Stimulated activated memory B cell treated with anti-CD40 and anti-IgM and Interleukin-4, amounts not matched to agents 10 μg/mL and 1 μg/mL and 100 μg/mL, for 72 hours (primary cell): ENCODE measurements around the gene ENPP6.
"Not testable (repeated sequence)": the region's sequence is repeated elsewhere in the genome, so short reads cannot be mapped to it uniquely, and the experiment has no call there.

Source experiments
- ATAC-seq: fragments of 150-1000 bp; cut with Tn5 transposase; 2 replicates; pipeline ENCODE4 v1.10.0; 2021
- H3K27ac Mint-ChIP-seq: one replicate; pipeline ENCODE4 v1.8.0; 2022; ENCODE audit warnings: mild to moderate bottlenecking, mixed read lengths
- H3K27me3 Mint-ChIP-seq: one replicate; pipeline ENCODE4 v1.8.0; 2022; ENCODE audit warnings: mixed read lengths
- H3K36me3 Mint-ChIP-seq: one replicate; pipeline ENCODE4 v1.8.0; 2022; ENCODE audit warnings: mixed read lengths
- H3K4me1 Mint-ChIP-seq: one replicate; pipeline ENCODE4 v1.8.0; 2022; ENCODE audit warnings: mixed read lengths
- H3K4me3 Mint-ChIP-seq: one replicate; pipeline ENCODE4 v1.8.0; 2022; ENCODE audit warnings: mild to moderate bottlenecking, moderate library complexity, mixed read lengths
- H3K9me3 Mint-ChIP-seq: one replicate; pipeline ENCODE4 v1.8.0; 2022; ENCODE audit warnings: mixed read lengths

The ENPP6 gene

DNA sequence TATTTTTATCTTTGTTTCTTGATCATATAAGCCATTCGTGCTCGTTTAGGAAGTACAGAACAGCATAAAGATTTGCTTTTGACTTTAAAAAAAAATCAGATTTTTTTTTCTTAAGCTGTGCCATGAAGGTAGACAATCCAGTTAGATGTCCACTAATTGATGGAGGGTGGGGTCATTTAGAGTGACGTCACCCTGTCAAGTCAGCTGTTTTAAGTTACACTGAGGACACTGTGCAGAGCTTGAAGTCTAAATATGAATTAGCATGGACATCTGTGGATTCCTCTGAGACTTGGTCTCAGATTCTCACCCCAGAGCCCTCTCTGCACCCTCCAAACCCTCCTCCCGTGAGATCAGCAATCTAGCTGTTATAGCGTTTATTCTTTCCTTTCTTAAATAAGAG, 63.9 kb downstream of the ENPP6 start:
- no peak overlapping the region for H3K27ac Mint-ChIP-seq
- no peak overlapping the region for H3K4me3 Mint-ChIP-seq
- H3K36me3 Mint-ChIP-seq, result no peaks in the 10 kb centered on the region
- peaks cover 6% of the 10 kb centered on the region for H3K27me3 Mint-ChIP-seq
- no peak for ATAC-seq
- H3K4me1 Mint-ChIP-seq, result no peaks in the 10 kb centered on the region
- no peaks in the 10 kb centered on the region for H3K9me3 Mint-ChIP-seq

DNA sequence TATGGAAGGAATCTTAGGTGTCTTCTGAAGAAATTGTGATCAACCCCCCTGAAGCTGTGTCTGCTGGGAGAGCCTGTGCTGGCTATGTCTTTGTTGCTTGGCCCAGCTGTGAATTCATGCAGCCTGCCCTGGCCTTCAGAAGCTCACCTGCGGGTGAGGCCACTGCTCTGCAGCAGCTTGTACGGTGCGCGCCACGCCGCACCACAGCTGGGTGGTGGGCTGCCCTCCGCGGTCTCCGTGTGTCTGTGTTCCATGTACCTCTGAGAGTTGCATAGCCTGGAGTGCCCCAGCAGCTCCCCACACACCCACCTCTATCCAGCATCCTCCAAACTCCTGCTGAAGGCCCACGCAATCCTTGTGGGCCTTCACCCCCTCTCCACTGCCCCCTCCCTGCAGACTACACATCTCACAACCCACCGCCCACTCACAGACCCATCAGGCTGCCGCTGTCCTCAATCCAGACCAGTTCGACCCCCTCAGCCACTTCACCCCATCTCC, 65.6 kb downstream of the ENPP6 start:
- Mint-ChIP-seq H3K4me3 (no peak overlapping the region), H3K36me3 (no peaks in the 10 kb centered on the region), H3K27me3 (peaks cover 11% of the 10 kb centered on the region), H3K9me3 (no peaks in the 10 kb centered on the region), H3K27ac (no peak overlapping the region), H3K4me1 (no peaks in the 10 kb centered on the region)
- no peak for ATAC-seq

DNA sequence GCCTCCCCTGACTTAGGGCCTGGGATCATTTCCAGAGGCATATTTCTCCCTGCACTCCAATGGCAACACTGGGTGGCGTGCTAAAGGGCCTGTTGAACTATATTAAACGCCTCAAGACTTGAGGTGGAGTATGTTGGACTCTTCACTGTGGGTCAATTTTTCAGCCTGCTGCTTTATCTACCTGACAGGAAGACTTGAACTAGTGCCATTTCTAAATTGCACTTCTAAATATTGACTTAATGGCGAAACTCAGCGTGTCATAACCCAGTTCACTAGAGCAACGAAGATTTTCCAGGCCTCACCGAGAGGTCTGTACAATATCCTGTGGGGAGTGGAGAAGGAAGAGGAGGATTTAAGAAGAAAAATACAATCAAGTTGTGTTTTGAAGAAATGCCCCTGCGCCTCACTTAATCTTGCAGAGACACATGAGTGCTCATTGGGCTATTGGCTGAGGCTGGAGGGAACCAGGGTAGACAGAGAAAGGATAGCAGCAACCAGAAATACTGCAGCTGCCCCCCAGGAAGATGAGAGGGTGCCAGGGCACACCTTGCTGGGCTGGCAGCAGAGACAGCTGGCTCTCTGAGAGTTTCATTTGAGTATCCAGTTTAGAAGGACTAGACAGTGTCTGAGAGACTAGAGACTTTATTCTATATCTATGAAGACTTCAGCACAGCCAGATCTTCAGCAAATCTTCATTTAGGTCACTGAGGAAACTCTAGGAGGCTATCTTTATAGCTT, 67.4 kb downstream of the ENPP6 start:
- H3K27me3 Mint-ChIP-seq, result peaks cover 24% of the 10 kb centered on the region
- H3K4me3 Mint-ChIP-seq, result no peak overlapping the region
- no peak overlapping the region for H3K27ac Mint-ChIP-seq
- H3K36me3 Mint-ChIP-seq, result no peaks in the 10 kb centered on the region
- H3K4me1 Mint-ChIP-seq, result no peaks in the 10 kb centered on the region
- H3K9me3 Mint-ChIP-seq, result no peaks in the 10 kb centered on the region
- ATAC-seq, result no peak

DNA sequence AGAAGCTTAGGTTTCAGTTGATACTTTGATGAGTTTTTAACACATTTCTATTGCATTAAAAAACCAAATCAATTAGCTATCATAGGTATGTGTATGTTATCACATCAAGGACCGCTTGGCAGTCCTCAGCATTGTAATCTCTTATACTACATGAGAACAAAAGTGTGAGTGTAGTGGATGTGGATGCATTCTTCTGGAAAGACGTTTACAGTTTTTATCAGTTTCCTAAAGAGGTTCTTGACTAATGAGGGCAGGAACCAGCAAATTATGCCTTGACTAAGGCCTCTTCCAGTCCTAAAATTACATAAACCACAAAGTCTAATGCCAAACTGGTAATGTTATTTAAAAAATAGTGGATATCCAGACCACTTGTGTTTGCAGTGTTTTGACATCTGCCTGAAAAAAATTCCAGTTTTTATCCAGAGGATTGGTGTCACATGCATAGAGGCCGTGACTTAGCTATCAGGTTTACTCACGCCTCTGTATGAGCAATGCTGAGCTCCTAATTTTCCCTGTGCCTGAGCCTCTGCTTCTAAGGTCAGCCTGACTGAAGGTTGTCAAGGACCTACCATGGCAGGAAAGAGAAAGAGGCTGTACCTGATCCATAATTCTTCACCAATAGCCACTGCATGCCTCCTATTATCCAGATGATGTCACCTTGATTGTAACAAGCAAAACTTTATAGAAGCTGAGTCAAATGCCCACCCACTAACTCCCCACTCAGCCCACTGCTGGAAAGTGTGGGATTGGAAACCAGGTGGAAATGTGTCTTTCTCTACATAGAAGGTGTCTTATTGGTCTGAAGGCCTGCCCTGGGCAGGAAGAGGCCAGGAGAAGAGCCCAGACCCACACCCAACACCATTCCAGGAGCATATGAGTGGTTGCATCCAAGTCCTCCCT, 68.7 kb downstream of the ENPP6 start:
- Mint-ChIP-seq H3K27me3 (peaks cover 34% of the 10 kb centered on the region), H3K36me3 (no peaks in the 10 kb centered on the region), H3K9me3 (no peaks in the 10 kb centered on the region), H3K4me3 (no peak overlapping the region), H3K4me1 (no peaks in the 10 kb centered on the region), H3K27ac (no peak overlapping the region)
- no peak for ATAC-seq

DNA sequence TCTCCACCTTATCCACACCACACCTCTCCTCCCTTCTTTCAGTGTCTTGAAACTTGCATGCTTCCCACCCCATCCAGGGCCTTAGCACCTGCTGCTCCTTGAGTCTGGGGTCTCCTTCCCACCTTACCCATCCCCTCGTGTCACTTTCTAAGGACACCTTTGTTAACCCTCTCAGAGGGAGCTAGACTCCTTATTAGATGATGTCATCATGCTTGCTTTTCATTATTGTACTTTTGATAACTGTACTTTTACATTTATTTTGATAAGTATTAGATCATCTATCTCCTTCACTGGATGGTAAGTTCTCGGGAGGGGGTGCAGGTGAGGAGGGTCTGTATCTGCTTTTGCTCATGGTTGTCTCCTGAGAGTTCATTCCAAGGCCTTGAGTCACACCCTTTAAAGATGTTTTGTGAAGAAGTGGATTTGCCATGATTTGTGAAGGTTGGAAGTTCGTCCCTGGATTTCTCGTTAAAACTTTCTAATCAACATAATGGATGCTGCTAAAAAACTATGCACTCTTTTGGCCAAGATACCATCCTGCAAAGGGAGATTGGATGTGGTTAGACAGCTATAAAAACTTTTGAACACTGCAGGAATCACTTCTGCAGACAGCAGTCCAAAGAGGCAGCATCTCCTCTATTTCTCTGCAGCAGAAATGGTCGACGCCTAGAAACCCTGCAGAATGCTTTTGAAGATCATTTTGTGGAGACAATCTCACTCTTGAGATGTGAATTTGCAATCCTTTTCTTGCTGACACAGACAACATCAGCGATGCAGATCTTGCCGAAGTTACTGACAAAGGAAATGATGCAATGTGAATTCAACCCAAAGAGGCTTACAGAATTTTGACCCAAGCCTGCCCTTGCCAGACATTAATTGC, 69.6 kb downstream of the ENPP6 start:
- Mint-ChIP-seq H3K4me3 (no peak overlapping the region), H3K27me3 (peaks cover 43% of the 10 kb centered on the region), H3K4me1 (no peaks in the 10 kb centered on the region), H3K27ac (no peak overlapping the region), H3K36me3 (no peaks in the 10 kb centered on the region), H3K9me3 (no peaks in the 10 kb centered on the region)
- no peak for ATAC-seq

DNA sequence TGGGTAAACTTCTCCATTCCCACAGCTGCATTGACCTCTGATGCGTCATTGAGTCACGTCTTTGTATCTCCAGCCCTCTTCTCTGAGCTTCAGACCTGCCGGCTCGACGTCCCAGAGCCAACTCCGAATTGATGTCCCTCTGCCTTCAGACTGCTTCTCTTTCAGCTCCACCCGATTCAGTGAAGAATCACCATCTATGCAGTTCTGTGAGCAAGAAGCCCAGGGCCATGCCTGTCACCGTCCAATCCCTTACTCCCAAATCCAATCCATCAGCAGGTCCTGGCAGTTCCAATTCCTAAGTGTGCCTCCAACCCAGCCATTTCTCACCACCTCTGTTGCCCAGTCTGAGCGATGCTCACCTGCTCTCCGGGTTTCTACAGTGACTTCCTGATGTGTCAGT, 70.7 kb downstream of the ENPP6 start:
- Mint-ChIP-seq H3K27ac (no peak overlapping the region), H3K4me3 (no peak overlapping the region), H3K36me3 (no peaks in the 10 kb centered on the region), H3K9me3 (no peaks in the 10 kb centered on the region), H3K4me1 (no peaks in the 10 kb centered on the region), H3K27me3 (peaks cover 41% of the 10 kb centered on the region)
- ATAC-seq, result no peak

DNA sequence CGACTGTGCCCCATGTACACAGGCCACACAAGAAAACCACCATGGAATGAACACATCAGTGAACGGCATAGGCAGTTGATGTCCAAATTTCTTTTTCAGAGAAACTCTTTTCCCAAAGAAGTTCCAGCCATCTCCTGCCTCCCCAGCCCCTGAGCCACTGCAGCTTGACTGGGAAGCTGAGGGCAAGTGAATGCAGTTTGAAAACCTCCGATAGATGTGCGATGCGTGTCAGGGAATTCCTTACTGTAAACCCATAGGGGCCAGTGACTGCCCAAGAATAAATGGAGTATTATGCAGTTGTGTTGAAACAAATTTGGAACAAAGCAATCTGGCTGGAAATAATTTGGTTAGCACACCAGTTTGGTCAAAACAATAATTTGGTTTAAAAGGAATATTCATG, 72.1 kb downstream of the ENPP6 start:
- Mint-ChIP-seq H3K4me1 (no peaks in the 10 kb centered on the region), H3K9me3 (no peaks in the 10 kb centered on the region), H3K4me3 (no peak overlapping the region), H3K27ac (no peak overlapping the region), H3K36me3 (no peaks in the 10 kb centered on the region), H3K27me3 (peaks cover 41% of the 10 kb centered on the region)
- ATAC-seq, result no peak

DNA sequence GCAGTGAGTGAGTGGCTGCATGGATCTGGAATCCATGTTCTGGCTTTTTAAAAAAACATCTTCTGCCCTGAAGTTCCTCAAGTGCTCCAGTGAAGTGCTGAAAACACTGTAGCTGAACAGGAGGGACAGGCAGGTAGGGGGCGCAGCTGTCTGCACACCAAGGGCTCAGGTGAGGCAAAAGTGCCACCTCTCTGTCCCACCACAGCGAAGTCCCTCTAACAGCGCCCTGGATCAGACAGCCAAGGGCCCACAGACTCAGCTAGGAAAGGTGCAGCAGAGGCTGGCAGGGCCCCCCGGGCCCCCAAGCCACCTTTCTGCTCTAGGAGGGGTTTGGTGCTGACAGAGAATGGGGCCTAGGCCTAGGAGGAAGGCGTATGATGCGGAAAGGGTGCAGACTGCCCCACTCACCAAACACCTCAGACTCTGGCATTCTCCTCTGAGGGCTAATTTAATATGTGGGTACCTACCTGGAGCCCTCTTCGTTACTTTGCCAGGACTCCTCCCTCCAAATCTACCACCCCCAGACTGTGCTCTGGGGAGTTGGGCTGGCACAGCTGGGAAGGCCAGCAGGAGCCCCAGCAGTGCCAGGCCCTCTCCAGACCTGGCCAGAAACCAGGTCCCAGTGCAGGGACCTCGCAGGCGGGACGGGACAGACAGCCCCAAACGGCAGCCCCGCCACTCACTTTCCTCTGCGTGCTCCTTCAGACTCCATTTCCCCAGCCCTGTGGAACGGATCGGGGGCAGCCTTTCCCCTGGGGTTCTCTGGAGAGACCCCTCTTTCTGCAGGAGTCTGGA, 73.7 kb downstream of the ENPP6 start:
- peak; percentile 11 for ATAC-seq
- Mint-ChIP-seq H3K4me3 (no peak overlapping the region), H3K27me3 (peaks cover 41% of the 10 kb centered on the region), H3K9me3 (peaks cover 2% of the 10 kb centered on the region), H3K27ac (no peak overlapping the region), H3K4me1 (no peaks in the 10 kb centered on the region), H3K36me3 (no peaks in the 10 kb centered on the region)

DNA sequence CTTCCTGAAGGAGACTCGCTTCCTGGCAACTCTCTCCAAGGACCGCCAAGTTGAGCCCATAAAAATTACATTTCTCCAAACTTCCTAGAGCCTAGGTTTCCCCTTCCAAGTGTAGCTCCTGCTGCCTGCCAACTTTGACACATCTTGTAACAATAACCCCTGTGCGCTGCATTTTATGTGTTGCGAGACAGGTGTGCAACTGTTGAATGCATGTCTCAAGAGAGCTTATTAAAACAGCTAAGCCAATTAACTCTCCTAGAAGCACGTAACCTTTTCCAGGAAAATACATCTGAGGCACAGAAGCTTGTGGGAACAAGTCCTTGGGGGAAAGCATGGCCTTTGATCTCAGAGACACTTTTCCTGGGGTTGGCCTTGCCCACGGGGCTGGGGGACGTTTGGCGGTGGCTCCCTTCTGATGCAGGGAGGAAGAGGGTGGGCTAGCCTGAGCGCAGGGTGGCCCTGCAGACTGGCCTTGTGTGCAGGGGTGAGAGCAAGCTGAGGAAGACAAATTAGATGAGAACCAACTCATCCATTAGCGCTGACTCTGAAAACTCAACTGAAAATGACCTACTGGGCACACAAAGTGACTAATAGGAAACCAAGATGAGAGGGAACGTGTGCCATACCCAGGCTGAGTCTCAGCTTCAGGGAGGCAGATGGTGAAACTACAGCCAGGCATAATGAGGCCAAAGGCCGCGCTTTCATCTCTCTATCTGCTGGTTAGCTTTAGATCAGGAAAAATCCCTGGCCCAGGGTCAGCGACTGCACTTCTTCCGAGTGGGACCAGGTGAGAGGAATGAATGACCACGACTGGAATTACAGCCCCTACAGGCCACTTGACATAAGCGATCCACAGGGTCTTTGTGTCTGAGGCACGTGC, 75.3 kb downstream of the ENPP6 start:
- no peaks in the 10 kb centered on the region for H3K36me3 Mint-ChIP-seq
- H3K4me1 Mint-ChIP-seq, result no peaks in the 10 kb centered on the region
- H3K9me3 Mint-ChIP-seq, result peaks cover 3% of the 10 kb centered on the region
- H3K4me3 Mint-ChIP-seq, result no peak overlapping the region
- H3K27me3 Mint-ChIP-seq, result peaks cover 38% of the 10 kb centered on the region
- ATAC-seq, result no peak
- no peak overlapping the region for H3K27ac Mint-ChIP-seq

DNA sequence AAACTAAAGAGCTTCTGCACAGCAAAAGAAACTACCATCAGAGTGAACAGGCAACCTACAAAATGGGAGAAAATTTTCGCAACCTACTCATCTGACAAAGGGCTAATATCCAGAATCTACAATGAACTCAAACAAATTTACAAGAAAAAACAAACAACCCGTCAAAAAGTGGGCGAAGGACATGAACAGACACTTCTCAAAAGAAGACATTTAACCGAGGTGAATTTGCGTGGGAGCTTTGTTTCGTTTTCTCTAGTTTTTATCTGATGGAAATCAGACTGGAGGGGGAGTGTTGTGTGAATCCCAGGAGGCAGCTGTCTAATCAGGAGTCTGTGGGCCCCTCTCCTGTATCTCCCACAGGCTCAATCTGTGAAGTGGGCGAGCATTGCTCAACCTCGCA, 76.8 kb downstream of the ENPP6 start:
- H3K4me3 Mint-ChIP-seq, H3K27ac Mint-ChIP-seq, ATAC-seq: not testable (repeated sequence)

DNA sequence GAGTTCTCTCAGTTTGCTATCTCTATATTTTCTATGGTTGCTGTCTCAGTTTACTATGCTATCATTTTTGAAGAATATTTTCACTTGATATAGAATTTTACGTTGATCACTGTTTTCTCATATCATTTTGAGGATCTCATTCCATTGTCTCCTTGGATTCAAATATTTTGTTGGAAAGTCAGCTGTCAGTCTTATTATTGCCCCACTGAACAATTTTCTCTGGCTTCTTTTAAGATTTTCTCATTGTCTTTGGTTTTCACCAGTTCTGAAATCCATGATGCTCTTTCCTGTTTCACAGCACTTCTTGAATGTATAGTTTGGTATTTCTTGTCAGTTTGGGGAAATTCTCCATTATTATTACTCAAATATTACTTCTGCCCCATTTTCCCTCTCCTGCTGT, 81.1 kb downstream of the ENPP6 start:
- H3K27ac Mint-ChIP-seq, result no peak overlapping the region
- no peak for ATAC-seq

More for the DNA sequence above, 76.8 kb downstream of the ENPP6 start:
- not testable (repeated sequence) for H3K4me1 Mint-ChIP-seq, H3K36me3 Mint-ChIP-seq
- H3K9me3 Mint-ChIP-seq, result peaks cover 11% of the 10 kb centered on the region
- peaks cover 35% of the 10 kb centered on the region for H3K27me3 Mint-ChIP-seq

DNA sequence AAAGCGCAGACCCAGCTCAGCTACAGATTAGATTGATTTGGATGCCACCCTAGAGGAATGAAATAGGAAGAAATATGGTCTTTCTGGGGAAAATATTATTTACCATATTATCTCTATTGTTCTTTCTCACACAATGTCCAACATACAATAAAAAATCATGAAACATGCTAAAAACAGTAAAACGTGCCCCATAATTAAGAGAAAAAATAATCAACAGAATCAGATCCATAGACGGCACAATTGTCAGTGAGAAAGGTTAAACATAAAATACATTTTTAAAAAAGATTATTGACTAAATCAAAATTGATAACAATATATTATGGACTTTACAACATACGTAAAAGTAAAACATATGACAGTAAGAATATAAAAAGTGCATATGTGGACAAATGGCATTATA, 90.9 kb downstream of the ENPP6 start:
- ATAC-seq, result no peak
- Mint-ChIP-seq H3K36me3 (no peaks in the 10 kb centered on the region), H3K27me3 (peaks cover 33% of the 10 kb centered on the region), H3K4me1 (no peaks in the 10 kb centered on the region), H3K27ac (no peak overlapping the region), H3K9me3 (peaks cover 6% of the 10 kb centered on the region), H3K4me3 (no peak overlapping the region)

More for the DNA sequence above, 81.1 kb downstream of the ENPP6 start:
- no peak overlapping the region for H3K4me3 Mint-ChIP-seq
- peaks cover 5% of the 10 kb centered on the region for H3K36me3 Mint-ChIP-seq
- peaks cover 9% of the 10 kb centered on the region for H3K27me3 Mint-ChIP-seq
- peaks cover 11% of the 10 kb centered on the region for H3K9me3 Mint-ChIP-seq
- no peaks in the 10 kb centered on the region for H3K4me1 Mint-ChIP-seq

DNA sequence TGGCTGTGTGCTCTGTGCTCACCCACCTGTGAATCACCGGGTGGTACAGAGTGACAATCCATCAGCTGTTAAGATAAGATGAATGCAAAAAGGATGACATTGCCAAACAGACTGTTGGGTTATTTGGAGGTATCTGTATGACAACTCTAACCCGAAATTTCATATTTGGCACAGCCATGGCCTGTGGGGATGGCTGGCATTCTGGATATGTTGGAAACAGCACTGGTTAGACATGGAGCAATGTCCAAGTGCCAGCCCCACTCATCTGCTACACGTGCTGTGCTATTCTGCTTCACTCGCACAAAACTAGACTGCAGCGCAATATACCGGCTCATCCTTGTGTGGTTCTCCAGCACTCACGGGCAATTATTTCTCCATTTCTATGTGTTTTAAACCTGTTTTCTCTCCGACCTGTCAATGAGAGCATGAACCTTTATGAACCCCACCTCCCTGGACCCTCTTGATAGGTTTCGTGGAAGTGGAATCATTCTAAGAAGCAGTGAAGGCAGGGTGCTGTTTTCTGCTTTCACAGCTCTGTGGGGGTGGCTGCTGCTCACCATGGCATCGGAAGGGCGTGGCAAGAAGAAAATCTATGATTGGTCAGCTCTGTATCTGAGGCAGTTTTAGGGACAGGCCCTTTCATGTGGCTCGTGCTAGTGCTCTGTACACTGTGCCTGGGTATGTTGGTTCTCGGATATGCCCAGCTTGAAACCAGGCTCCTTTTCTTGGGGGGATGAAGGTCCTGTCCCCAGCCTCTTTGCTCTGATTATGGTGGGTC, 94.9 kb downstream of the ENPP6 start:
- Mint-ChIP-seq H3K27ac (no peak overlapping the region), H3K4me1 (no peaks in the 10 kb centered on the region), H3K4me3 (no peak overlapping the region), H3K36me3 (no peaks in the 10 kb centered on the region), H3K27me3 (peaks cover 32% of the 10 kb centered on the region), H3K9me3 (peaks cover 6% of the 10 kb centered on the region)
- peak; percentile 29 for ATAC-seq
